GM23338 (cell line): Measurements from ENCODE around the gene OR51A4. TPM values are rescaled to one million over a fixed set of nuclear protein-coding genes. Genes with fewer than 3 reads are reported as not detected.

Source experiments
- ATAC-seq: fragments of 200-7000 bp; cut with Tn5 transposase; 3 replicates; pipeline ENCODE4 v1.9.1; 2020
- DNase-seq: peaks from one replicate; pipeline ENCODE4 v3.0.0-alpha.2; 2015; ENCODE audit warnings: low spot score
- H2AFZ ChIP-seq: fragments of 200-600 bp; sonication (generic); 2 replicates; pipeline ENCODE4 v1.8.0; 2016; ENCODE audit warnings: antibody characterized with exemption, mild to moderate bottlenecking, moderate library complexity
- H3F3A ChIP-seq: fragments of 200-600 bp; sonication (generic); replicated peaks from 2 replicates; pipeline ENCODE4 v1.8.0; 2017; ENCODE audit warnings: antibody characterized with exemption, mixed run types, low read depth
- H3K27ac ChIP-seq: fragments of 200-600 bp; sonication (generic); 2 replicates; pipeline ENCODE4 v1.6.1; 2016; ENCODE audit warnings: low read depth
- H3K27me3 ChIP-seq: fragments of 200-600 bp; sonication (generic); 2 replicates; pipeline ENCODE4 v1.8.0; 2016; ENCODE audit warnings: mild to moderate bottlenecking, mixed run types, moderate library complexity; ENCODE audit not compliant: insufficient read depth
- H3K36me3 ChIP-seq: fragments of 200-600 bp; sonication (generic); 2 replicates; pipeline ENCODE4 v1.8.0; 2016; ENCODE audit warnings: mild to moderate bottlenecking; ENCODE audit not compliant: insufficient read depth
- H3K4me1 ChIP-seq: fragments of 200-600 bp; sonication (generic); 2 replicates; pipeline ENCODE4 v1.8.0; 2016; ENCODE audit warnings: mild to moderate bottlenecking, moderate library complexity; ENCODE audit not compliant: insufficient read depth
- H3K4me2 ChIP-seq: fragments of 200-600 bp; sonication (generic); 2 replicates; pipeline ENCODE4 v1.7.1; 2017; ENCODE audit warnings: mixed run types
- H3K4me3 ChIP-seq: fragments of 200-600 bp; sonication (generic); 2 replicates; pipeline ENCODE4 v1.6.1; 2016; ENCODE audit warnings: mixed run types
- H3K79me2 ChIP-seq: fragments of 200-600 bp; sonication (generic); replicated peaks from 2 replicates; pipeline ENCODE4 v1.8.0; 2017; ENCODE audit warnings: mild to moderate bottlenecking; ENCODE audit not compliant: insufficient read depth
- H3K9me2 ChIP-seq: fragments of 200-600 bp; sonication (generic); 2 replicates; pipeline ENCODE4 v1.8.0; 2017; ENCODE audit not compliant: insufficient read depth
- H4K20me1 ChIP-seq: fragments of 200-600 bp; sonication (generic); replicated peaks from 2 replicates; pipeline ENCODE4 v1.8.0; 2017; ENCODE audit warnings: mild to moderate bottlenecking; ENCODE audit not compliant: insufficient read depth
- H3K27ac Mint-ChIP-seq: 2 replicates; pipeline ENCODE4 v1.8.0; 2020; ENCODE audit warnings: inconsistent platforms, mild to moderate bottlenecking, moderate library complexity, mixed read lengths
- H3K27me3 Mint-ChIP-seq: 3 replicates; pipeline ENCODE4 v1.8.0; 2022; ENCODE audit warnings: low read depth, mild to moderate bottlenecking, moderate library complexity, mixed read lengths, inconsistent platforms; ENCODE audit not compliant: insufficient read depth, poor library complexity
- H3K36me3 Mint-ChIP-seq: 3 replicates; pipeline ENCODE4 v1.8.0; 2021; ENCODE audit warnings: low read depth, mild to moderate bottlenecking, inconsistent platforms, moderate library complexity, mixed read lengths
- H3K4me1 Mint-ChIP-seq: 3 replicates; pipeline ENCODE4 v1.8.0; 2020; ENCODE audit warnings: mild to moderate bottlenecking, inconsistent platforms, mixed read lengths
- H3K4me3 Mint-ChIP-seq: 3 replicates; pipeline ENCODE4 v1.8.0; 2021; ENCODE audit warnings: moderate library complexity, mild to moderate bottlenecking, inconsistent platforms, mixed read lengths
- H3K9me3 Mint-ChIP-seq: 3 replicates; pipeline ENCODE4 v1.8.0; 2020; ENCODE audit warnings: moderate library complexity, mild to moderate bottlenecking, inconsistent platforms, mixed read lengths
- CTCF ChIP-seq, 2 experiments: fragments of 200-600 bp in 1 of 2; sonication (generic) in 1 of 2; conservative IDR thresholded peaks; 2 replicates each; pipeline versions ENCODE4 v1.5.1 to v1.6.1; 2016 to 2017; ENCODE audit warnings: antibody characterized with exemption in 2 of 2, low read depth in 2 of 2, mild to moderate bottlenecking in 2 of 2, moderate library complexity in 1 of 2
- EZH2 ChIP-seq: fragments of 200-600 bp; sonication (generic); IDR thresholded peaks from one replicate; pipeline ENCODE4 v1.8.0; 2017; ENCODE audit warnings: antibody characterized with exemption, mild to moderate bottlenecking, low read depth; ENCODE audit not compliant: unreplicated experiment
- STAT1 ChIP-seq: IDR thresholded peaks from one replicate; pipeline ENCODE4 v1.6.1; 2016; ENCODE audit warnings: antibody characterized with exemption; ENCODE audit not compliant: unreplicated experiment
- ZNF114 ChIP-seq: fragments of 250-450 bp; sonication (Bioruptor Pico); IDR thresholded peaks from 2 replicates; pipeline ENCODE4 v1.5.0; 2020; ENCODE audit warnings: mild to moderate bottlenecking, moderate library complexity
- ZNF331 ChIP-seq: fragments of 250-450 bp; sonication (Bioruptor Pico); IDR thresholded peaks from 2 replicates; pipeline ENCODE4 v1.5.0; 2020; ENCODE audit warnings: low read depth, mild to moderate bottlenecking, moderate library complexity
- polyA plus RNA-seq: library from polyadenylated mRNA; unstranded; fragments of >200 nt; fragmentation: Nextera tagmentation; extraction: Ambion mirVana; gene quantifications from 2 replicates; pipeline ENCODE4 v1.2.1, GENCODE V29; 2016
- total RNA-seq: library from RNA; depleted of rRNA; stranded (reverse); fragments of >200 nt; shearing (Covaris generic); gene quantifications from 2 replicates; pipeline ENCODE4 v1.2.3, GENCODE V29; 2014
- TF ChIP-seq, protein P1 (sequence below): fragments of 250-450 bp; sonication (Bioruptor Pico); IDR thresholded peaks from 2 replicates; pipeline ENCODE4 v1.5.0; 2020; ENCODE audit warnings: mild to moderate bottlenecking, moderate library complexity

The OR51A4 gene
- total and polyA plus RNA-seq, 2 experiments from 2014 or later = not detected

- Mint-ChIP-seq H3K9me3 (no peaks in the 10 kb centered on the region), H3K36me3 (no peaks in the 10 kb centered on the region), H3K4me1 (no peaks in the 10 kb centered on the region), H3K27me3 (no peaks in the 10 kb centered on the region), H3K27ac (no peak overlapping the region), H3K4me3 (no peak overlapping the region)
- Histone ChIP-seq H3K9me2 (no peaks in the 10 kb centered on the region; the same call in 1 of the 2 replicates), H3K4me2 (no peak overlapping the region), H2AFZ (no peak overlapping the region), H3K27ac (no peak overlapping the region), H3K36me3 (no peaks in the 10 kb centered on the region), H3K4me1 (no peaks in the 10 kb centered on the region), H3K27me3 (no peaks in the 10 kb centered on the region), H4K20me1 (no peaks in the 10 kb centered on the region), H3K4me3 (no peak overlapping the region), H3K79me2 (no peaks in the 10 kb centered on the region), H3F3A (no peaks in the 10 kb centered on the region)
- TF ChIP-seq EZH2 = no peak
- TF ChIP-seq, protein P1, sequence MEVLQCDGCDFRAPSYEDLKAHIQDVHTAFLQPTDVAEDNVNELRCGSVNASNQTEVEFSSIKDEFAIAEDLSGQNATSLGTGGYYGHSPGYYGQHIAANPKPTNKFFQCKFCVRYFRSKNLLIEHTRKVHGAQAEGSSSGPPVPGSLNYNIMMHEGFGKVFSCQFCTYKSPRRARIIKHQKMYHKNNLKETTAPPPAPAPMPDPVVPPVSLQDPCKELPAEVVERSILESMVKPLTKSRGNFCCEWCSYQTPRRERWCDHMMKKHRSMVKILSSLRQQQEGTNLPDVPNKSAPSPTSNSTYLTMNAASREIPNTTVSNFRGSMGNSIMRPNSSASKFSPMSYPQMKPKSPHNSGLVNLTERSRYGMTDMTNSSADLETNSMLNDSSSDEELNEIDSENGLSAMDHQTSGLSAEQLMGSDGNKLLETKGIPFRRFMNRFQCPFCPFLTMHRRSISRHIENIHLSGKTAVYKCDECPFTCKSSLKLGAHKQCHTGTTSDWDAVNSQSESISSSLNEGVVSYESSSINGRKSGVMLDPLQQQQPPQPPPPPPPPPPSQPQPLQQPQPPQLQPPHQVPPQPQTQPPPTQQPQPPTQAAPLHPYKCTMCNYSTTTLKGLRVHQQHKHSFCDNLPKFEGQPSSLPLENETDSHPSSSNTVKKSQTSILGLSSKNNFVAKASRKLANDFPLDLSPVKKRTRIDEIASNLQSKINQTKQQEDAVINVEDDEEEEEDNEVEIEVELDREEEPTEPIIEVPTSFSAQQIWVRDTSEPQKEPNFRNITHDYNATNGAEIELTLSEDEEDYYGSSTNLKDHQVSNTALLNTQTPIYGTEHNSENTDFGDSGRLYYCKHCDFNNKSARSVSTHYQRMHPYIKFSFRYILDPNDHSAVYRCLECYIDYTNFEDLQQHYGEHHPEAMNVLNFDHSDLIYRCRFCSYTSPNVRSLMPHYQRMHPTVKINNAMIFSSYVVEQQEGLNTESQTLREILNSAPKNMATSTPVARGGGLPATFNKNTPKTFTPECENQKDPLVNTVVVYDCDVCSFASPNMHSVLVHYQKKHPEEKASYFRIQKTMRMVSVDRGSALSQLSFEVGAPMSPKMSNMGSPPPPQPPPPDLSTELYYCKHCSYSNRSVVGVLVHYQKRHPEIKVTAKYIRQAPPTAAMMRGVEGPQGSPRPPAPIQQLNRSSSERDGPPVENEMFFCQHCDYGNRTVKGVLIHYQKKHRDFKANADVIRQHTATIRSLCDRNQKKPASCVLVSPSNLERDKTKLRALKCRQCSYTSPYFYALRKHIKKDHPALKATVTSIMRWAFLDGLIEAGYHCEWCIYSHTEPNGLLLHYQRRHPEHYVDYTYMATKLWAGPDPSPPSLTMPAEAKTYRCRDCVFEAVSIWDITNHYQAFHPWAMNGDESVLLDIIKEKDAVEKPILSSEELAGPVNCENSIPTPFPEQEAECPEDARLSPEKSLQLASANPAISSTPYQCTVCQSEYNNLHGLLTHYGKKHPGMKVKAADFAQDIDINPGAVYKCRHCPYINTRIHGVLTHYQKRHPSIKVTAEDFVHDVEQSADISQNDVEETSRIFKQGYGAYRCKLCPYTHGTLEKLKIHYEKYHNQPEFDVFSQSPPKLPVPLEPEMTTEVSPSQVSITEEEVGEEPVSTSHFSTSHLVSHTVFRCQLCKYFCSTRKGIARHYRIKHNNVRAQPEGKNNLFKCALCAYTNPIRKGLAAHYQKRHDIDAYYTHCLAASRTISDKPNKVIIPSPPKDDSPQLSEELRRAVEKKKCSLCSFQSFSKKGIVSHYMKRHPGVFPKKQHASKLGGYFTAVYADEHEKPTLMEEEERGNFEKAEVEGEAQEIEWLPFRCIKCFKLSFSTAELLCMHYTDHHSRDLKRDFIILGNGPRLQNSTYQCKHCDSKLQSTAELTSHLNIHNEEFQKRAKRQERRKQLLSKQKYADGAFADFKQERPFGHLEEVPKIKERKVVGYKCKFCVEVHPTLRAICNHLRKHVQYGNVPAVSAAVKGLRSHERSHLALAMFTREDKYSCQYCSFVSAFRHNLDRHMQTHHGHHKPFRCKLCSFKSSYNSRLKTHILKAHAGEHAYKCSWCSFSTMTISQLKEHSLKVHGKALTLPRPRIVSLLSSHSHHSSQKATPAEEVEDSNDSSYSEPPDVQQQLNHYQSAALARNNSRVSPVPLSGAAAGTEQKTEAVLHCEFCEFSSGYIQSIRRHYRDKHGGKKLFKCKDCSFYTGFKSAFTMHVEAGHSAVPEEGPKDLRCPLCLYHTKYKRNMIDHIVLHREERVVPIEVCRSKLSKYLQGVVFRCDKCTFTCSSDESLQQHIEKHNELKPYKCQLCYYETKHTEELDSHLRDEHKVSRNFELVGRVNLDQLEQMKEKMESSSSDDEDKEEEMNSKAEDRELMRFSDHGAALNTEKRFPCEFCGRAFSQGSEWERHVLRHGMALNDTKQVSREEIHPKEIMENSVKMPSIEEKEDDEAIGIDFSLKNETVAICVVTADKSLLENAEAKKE (CRISPR knock-in tag) = no peak
- TF ChIP-seq CTCF (conservative IDR thresholded peaks at IDR 0.05; ENCODE audit: low read depth in 2 of 2) = no peak
- no peak for TF ChIP-seq ZNF331 (CRISPR knock-in tag)
- no peak for TF ChIP-seq ZNF114 (CRISPR knock-in tag)
- TF ChIP-seq STAT1 = no peak
- ATAC-seq (no peak), DNase-seq (no peak)
Measured at GRCh38 chr11:4975436-4975835, 28.0 kb upstream of the OR51A4 start.
